HG03469 (cell line): ENCODE data around the gene UNC80.

ENCODE experiments used
- ATAC-seq: cut with Tn5 transposase; IDR thresholded peaks from one replicate; pipeline ENCODE4 v1.9.1; 2021; ENCODE audit warnings: mild to moderate bottlenecking, moderate library complexity, moderate number of reproducible peaks; ENCODE audit not compliant: unreplicated experiment

Gene UNC80

DNA sequence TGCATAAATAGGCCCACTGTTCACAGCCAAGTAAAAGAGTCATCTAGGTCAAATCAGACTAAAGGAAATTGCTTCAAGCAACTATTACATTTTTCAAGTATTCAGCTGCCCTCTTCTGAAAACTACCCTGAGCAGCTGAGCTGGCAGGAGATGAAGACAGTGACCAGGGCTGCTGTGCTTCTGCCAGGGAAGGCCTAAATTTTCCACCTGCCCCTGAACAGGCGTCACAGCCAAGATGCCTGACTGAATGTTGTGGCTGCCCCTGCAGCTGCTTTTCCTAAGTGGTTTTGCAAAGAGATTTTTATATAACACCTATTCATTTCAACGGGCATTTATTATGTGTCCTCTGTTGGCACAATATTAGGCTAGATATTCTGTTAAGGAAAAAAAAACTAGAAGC, 134.1 kb downstream of the UNC80 start:
- ATAC-seq, result no peak

DNA sequence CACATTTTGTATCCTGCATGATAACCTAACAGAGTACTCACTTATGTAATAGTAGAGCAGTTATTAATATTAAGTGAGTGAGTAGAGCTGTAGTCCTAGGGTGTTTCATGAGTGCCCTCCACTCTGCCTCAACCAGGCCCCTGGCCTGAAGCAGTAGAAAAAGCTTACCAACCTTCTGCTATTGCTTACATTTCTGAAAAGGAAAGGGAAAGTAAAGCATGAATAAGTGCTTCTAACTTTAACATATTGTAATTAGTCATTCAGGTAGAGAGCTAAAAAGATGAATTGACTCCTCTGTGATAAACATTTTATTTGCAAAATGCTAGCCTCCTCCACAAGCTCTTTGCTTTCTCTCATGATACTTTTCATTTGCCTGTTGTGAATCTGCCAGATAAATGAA, 136.1 kb downstream of the UNC80 start:
- no peak for ATAC-seq

DNA sequence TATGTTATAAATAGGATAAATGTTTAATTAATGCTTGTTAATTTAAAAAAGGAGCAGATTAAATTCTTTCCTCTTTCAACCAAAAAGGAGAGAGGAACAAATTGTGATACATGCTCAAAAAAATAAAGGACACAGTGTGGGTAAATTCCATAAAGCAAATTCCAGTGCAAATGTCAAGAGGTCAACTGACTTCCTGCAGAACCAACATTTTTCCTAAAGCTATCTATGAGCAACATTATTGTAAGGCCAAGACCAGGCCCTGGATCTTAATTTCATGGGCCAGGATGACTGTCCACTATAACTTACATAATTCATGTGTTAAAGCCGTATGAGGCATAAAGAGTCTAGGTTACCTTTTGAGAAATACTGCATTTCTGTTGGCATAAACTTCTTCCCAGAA, 136.9 kb downstream of the UNC80 start:
- ATAC-seq, result no peak

DNA sequence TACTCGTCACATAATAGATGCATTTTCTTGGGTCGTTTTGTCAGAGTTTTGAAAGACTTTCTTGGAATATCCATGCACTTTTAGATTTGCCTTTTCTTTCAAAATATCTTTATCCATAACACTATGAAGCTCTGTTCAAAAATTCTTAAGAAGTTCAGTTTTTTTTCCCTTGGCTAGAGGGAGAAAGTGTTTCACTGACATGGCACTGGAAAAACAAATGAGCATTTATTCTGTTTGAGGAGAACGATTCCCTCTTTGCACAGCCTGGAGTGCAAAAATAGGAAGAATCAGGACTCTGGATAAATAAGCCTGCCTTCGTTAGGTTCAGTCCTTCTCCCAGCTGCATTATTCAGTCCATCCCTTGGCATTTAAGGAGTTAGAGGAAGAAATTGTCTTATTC, 139.9 kb downstream of the UNC80 start:
- no peak for ATAC-seq

DNA sequence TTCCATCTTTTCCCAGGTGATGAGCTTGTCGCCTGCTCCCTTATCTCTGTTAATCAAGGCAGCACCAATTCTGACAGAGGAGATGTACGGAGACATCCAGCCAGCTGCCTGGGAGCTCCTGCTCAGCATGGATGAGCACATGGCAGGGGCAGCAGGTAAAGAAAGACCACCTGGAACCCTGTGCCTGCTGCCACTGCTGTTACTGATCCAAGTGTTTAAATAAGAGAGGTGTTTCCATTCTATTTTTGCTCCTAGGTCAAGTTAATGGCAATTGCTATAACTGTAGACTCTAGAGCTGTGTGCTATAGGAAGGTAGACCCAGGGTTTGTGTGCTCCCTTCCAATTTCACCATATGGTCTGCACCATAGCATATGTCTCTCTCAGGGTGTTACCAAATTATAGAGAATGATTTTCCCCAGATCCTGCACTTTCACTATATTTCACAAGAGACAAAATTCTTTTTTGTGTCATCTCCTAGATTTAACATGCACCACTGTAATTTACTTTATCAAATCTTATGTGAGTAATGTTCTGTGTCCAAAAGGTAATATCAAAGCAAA, 142.2 kb downstream of the UNC80 start:
- ATAC-seq, result no peak

DNA sequence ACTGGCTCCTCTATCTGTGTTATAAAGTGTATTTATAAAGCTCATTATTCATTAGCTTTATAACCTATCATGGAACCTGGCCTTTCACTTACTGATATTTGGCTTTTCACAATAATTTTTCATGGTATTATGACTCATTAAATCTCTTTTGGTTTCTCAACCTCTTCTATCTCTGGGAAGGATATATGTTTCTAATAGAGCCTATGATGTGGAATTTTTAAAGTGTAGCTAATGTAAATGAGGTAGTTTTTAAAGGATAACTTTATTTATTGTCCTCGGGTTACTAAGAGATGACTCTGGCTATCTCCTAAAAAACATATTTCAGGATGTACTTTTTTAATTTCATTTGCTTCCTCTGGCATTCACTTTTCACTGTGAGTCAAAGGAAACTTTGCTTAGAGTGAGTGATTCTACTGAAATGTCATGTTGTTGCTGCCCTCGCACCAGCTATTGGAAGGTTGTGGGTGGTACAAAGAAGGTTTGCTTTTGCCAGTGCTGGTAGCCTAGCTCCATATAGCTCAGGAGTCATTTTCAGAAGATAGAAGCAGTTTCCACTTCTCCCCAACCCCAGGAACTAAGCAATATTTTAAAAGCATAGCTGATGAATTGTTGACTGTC, 145.6 kb downstream of the UNC80 start:
- ATAC-seq, result no peak

DNA sequence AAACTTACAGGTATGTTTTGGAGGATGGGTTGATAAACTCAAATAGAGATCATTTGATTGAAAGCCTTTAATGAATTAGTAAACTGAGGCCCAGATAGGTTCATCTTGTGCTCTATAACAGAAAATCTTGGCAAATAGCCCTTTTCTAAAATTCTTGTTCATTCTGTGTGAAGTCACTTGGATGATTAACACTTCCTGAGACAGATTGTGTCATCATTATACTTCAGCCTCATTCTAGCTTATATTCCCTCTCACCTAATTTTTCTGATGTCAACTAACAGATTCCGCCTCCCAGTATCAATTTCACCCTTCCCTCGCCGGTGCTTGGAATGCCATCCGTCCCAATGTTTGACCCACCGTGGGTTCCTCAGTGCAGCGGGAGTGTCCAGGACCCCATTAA, 146.6 kb downstream of the UNC80 start:
- no peak for ATAC-seq

DNA sequence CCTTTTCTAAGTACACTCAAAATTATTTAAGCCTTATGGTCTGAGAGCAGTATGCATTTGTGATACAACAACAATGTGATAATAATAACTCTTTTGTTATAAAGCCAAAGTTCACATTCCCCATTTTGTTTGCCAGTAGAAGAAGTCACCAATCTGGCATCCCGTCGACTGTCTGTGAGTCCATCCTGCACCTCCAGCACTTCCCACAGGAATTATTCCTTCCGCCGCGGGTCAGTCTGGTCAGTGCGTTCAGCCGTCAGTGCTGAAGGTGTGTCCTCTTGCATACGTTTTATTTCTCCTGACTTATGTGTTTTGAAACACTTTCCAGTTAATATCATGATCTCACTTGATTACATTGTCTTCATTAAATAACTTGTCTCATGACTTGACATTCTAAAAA, 150.5 kb downstream of the UNC80 start:
- no peak for ATAC-seq

DNA sequence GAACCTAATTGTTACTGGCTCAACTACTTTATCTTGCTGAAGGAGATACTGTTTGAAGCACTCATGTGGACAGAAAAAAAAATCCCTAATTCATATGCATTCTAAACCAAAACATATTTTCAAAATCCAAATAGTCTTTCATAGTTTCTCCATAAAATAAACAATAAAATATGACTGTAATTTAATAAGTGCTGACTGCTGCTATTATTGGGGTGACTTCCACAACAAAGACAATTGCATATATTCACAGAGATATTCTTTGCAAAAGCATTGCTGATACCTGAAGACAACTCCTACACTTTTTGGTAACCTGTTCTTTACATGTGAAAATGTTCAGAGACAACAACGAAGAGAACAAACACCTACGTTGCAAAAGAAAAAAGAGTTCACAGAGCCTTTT, 157.7 kb downstream of the UNC80 start:
- ATAC-seq, result no peak

DNA sequence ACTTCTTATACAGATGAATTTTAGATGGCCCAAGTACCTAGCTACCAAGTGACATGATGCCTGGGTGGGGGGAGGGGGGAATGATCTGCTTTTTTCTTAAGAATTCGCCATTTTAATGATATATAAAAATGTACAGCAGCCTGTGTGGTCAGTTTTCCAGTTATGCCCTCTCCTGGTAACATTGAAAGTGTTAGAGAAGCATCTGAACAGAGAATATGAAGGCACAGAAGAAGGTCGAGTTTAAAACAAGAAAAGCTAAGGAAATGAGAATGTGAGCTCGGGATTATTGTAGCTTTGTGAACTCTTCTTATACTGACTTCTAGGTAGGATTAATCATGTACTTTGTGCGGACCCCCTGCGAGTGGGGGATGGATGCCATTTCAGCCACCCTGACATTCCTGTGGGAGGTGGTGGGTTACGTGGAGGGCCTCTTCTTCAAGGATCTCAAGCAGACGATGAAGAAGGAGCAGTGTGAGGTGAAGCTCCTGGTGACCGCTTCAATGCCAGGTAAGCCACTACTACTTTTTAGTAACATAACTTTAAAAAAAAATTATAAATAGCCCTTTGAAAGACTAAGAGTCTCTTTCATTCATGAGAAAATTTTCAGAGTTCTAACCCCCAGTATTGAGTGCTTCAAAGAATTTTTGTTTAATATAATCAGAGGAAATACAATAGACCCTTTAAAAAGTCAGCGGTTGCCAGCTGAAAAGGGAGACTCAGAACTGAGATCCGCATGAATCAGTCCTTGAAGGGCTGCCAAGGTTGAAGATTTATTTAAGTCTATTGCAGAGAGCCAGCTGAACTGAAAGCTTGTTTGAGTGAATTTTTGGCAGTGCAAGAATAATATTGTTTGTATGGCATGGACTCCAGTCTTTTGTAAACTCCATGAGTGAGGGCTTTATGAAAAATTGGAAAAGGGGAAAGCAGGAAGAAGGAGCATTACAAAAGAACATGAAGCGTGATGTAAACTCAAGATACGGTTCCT, 162.2 kb downstream of the UNC80 start:
- no peak for ATAC-seq

DNA sequence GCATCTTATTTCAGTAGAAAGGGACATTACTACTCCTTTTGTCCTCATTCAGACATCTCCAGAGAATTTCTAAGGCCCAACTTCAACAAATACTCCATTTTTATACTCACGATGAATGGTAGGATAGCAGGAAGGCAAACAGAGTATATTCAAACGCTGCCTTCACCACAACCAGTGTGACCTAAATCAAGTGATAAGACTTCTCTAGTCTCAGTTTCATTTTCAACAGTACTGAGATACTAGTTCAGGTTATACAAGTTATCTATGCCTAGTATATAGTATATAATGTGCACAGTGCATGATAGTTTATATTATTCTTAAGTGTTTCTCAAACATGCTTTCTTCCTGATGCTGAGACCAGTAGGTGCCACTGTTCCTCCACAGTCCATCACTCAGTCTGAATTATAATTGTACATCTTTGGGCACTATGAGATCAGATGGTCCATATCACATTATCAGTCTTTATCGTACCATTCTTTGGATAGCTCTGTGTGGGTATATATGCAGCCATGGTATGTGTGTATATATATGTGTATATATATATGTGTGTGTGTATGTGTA, 164.6 kb downstream of the UNC80 start:
- peak; percentile 55 for ATAC-seq

DNA sequence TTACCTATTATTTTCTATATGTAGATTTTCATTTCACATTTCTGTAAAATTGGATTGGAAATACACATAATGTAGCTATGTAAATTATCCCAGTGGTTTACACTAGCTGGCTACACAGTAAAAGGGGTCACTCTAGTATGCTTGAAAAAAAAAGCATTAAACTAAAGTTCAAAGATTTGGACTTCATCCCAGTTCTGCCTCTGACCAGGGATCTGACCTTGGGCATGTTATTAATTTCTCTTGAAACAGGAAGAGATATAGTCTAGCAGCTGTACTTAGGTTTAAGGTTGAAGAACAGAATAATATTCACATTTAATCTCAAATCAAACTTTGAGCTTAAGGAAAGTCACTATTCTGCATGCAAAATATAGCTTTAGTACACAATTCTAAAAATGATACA, 166.3 kb downstream of the UNC80 start:
- no peak for ATAC-seq

DNA sequence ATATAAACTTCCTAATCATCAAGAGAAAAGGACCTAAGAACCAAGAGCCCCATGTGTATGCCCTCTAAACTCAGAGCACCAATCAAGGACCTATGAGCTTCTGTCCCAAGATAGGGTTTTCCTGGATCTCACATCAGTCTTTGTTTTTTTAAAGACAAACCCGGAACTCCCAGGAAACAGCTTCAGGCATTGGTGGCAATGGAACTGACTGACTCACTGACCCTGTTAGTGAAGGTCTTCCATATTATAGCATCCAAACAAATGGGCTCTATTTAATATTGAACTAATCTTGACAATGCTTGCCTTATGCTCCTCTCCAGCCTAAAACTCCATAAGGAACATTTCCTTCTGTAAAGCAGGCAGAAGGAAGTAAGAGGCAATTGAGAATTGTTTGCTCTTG, 167.3 kb downstream of the UNC80 start:
- ATAC-seq, result no peak

DNA sequence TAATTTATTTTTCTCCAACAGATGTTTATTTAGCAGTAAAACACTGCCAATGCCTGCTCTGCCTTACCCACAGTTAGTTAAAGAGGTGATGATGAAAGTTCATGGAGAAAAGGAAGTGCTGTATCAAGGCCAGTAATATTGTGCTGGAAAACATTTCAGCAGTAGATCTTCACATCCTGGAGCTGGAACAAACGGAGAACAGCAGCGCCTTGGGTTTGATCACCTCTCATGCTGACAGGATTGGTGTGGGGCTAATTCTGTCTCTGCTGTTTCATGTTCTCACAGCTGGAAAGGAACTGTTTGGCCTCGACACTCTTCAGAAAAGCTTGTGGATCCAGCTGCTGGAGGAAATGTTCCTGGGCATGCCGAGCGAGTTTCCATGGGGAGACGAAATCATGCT, 169.3 kb downstream of the UNC80 start:
- ATAC-seq, result no peak

DNA sequence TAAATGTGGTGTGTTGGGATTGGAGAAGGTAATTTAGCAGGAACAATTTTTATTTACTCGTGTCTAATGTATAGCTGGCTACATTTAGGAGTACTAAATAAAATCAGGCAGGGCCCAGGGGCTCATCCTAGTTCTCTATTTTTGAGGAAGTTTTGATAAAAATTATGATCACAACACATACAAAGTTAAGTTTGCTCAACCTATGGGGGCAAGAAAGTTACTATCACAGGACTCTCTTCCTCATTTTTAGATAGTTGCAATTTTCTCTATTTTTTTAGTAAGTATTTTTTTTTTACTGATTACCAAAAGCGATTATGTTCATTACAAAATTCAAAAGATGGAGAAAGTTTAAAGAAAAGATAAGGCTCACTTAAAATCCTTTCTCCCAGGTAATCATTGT, 170.8 kb downstream of the UNC80 start:
- no peak for ATAC-seq

DNA sequence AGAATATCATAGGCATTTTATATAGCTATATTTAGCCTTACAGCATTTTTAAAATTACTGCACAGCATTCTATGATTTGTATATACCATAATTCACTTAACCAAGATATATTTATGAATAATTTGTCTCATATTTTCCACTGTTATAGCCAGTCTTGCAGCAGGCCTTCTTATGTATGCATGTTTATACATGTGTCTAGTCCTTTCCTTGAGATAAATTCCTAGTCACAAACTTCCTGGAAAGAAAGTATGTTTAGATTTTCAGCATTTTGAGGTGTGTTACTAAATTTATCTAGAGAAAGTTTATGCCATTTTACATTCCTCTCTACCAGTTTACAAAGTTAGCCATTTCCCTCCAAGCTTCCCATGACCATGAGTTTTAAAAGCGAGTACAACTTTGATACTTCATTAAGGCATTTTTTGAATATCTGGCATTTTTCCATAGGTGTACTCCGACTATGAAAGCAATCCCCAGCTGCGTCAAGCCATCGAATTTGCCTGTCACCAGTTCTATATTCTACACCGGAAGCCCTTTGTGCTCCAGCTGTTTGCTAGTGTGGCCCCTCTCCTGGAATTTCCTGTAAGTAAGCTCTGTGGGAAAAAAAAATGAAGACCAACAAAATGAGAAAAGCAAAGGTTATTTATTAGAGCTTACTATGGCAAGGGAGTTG, 171.4 kb downstream of the UNC80 start:
- ATAC-seq, result no peak

DNA sequence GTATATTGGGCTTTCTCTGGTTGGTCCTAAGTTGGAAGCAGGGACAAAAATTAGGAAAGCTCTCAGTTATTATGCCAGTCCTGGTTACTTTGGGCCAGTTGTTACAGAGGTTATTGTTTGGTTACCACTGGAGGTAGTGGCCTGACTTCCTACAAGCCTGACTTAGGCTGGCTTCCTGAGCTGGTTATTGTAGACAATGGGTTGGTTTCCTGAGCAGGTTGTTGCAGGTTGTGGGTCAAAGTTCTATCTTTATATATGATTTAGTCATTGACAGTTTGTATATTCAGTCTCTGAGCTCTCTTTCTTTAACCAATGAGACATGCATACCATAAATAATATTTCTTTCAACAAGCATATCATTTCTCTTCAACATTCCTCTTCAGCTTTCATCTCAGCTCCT, 172.1 kb downstream of the UNC80 start:
- ATAC-seq, result no peak

DNA sequence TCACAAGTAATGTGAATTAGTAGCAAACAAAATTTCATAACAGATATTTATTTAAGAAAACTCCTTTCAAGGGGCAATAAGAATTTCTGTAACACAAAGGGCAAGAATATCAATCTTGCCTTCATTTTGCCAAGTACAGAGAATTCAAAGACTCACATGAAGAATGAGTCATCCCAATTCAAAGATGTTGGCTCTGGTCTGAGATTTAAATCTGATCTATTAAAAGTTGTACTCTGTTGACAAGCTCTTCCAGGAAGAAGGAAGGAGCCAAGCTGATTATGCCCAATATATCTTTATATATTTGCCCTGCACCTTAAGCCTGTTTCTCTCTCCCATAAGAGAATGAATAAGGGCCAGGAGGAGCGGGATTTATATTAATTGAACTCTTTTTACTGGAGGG, 174.9 kb downstream of the UNC80 start:
- ATAC-seq, result no peak

DNA sequence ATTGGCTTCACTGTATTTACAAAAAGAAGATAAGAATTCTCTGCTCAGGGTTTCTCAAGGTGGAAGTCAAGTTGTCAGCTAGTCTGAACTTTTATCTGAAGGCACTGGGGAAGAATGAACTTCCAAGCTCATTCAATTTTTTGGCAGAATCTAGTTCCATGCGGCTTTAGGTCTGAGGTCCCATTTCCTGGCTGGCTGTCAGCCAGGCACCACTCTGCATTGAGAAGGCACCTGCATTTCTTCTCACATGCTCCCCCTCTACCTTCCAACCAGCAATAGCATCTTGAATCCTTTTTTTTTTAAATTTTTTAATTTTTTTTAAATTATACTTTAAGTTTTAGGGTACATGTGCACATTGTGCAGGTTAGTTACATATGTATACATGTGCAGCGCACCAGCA, 184.6 kb downstream of the UNC80 start:
- ATAC-seq, result no peak

DNA sequence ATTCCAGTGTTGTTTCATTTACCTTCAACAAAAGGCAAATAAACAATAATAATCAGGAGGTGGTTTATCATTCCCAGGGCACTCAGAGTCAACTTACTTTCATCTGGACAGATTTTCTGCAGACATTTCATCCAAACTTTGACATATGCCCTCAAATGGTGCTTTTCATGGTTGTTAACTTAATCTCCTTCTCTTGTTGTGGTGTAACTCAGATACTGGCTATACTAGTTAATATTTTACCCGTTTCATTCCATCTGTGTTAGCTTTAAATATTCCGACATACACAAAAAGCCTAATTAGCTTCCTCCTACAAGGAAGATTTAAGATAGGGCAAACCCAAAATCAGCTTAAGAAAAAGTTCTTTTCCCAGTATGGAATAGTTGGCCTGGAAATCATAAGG, 186.4 kb downstream of the UNC80 start:
- no peak for ATAC-seq

DNA sequence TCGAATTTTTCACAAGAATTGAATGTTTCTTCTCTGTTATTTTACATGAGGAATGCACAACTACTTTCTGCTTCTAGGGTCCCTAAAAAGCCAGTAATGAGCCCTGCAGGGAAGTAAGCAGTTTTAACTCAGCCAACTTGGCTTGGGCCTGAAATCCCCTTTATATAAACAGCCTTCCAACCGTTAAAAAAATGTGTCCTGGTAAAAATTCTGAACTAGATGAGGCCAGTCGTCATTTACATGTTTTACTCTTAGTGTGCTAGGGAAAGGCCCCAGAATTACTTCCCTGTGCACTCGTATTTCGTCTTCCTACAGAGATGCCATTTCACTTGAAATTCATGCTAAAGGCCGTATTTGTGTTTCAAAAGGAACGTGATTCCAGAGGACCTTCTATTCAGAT, 188.4 kb downstream of the UNC80 start:
- no peak for ATAC-seq
